ENCODE results near the gene ATP2B1. TPM values are rescaled to one million over a fixed set of nuclear protein-coding genes. Genes with fewer than 3 reads are reported as not detected.

Gene ATP2B1
- total RNA-seq, 1 experiment from 2014 or later = 20.6 TPM

DNA sequence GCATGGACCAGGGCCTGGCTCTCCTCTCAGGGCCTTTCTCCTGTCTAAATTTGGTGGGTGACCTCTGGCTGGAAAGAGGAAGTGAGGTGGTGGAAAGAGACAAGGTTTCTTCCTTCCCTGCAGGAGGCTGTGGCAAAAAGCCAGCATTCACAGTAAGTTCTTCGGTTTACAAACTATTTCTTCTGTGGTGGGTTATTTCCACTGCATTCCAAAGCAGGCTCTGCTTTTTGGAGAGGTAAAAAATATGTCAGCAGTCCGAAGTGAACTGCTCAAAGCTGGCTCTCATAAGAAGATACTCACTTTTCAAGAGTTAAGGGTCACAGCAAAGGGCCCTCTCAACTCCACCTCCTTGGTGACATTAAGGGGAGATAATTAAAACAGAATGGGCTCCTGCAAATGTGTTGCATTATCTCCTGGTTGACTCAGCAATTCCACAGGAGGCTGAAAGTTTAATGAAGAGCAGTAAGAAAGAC lies 133.9 kb downstream of the ATP2B1 start:
- H3K4me3 Mint-ChIP-seq = no peak overlapping the region
- no peak overlapping the region for H2BK12ac ChIP-seq (ENCODE audit: insufficient read length, low read depth, low read length)
- H3K23ac ChIP-seq (ENCODE audit: insufficient read length, low read depth, low read length) = no peak overlapping the region
- no peaks in the 10 kb centered on the region for H3K23me2 ChIP-seq (ENCODE audit: insufficient read length, low read depth, low read length, poor library complexity, severe bottlenecking)
- H3K9ac ChIP-seq (ENCODE audit: extremely low read depth, insufficient read length, low read length) = no peak overlapping the region
- TF ChIP-seq, protein P1, sequence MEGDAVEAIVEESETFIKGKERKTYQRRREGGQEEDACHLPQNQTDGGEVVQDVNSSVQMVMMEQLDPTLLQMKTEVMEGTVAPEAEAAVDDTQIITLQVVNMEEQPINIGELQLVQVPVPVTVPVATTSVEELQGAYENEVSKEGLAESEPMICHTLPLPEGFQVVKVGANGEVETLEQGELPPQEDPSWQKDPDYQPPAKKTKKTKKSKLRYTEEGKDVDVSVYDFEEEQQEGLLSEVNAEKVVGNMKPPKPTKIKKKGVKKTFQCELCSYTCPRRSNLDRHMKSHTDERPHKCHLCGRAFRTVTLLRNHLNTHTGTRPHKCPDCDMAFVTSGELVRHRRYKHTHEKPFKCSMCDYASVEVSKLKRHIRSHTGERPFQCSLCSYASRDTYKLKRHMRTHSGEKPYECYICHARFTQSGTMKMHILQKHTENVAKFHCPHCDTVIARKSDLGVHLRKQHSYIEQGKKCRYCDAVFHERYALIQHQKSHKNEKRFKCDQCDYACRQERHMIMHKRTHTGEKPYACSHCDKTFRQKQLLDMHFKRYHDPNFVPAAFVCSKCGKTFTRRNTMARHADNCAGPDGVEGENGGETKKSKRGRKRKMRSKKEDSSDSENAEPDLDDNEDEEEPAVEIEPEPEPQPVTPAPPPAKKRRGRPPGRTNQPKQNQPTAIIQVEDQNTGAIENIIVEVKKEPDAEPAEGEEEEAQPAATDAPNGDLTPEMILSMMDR (conservative IDR thresholded peaks at IDR 0.05) = no peak
- no peaks in the 10 kb centered on the region for H3K36me3 Mint-ChIP-seq (ENCODE audit: insufficient read depth in 1 of 3, low read depth in 3 of 3)
- no peak overlapping the region for H3K27ac ChIP-seq (ENCODE audit: insufficient read length, low read depth, low read length)
- H3K27ac Mint-ChIP-seq = peak overlapping the region in 1 of 3 experiments; percentile 72; a peak in 2 of 7 replicates
- no peak overlapping the region for H2BK15ac ChIP-seq (ENCODE audit: low read depth, low read length)
- no peak overlapping the region for H2AK5ac ChIP-seq (ENCODE audit: insufficient read length, low read length)
- no peaks in the 10 kb centered on the region for H3K9me3 ChIP-seq (ENCODE audit: control insufficient read depth, low read depth, low read length)
- peaks cover 6 to 8% of the 10 kb centered on the region in 2 experiments; a peak in 3 of 4 replicates for H3K4me1 Mint-ChIP-seq
- no peaks in the 10 kb centered on the region for H3K79me2 ChIP-seq (ENCODE audit: insufficient read depth, low read length)
- H4K20me1 ChIP-seq (ENCODE audit: control insufficient read depth, insufficient read depth, insufficient read length) = no peaks in the 10 kb centered on the region
- H3K4ac ChIP-seq (ENCODE audit: low read depth, low read length) = no peak overlapping the region
- DNase-seq = no peak
- no peaks in the 10 kb centered on the region for H3K27me3 Mint-ChIP-seq (ENCODE audit: low read depth)
- no peak overlapping the region for H3T11ph ChIP-seq (ENCODE audit: low read length)
- H3K4me1 ChIP-seq (ENCODE audit: insufficient read depth, low read length) = no peaks in the 10 kb centered on the region
- no peaks in the 10 kb centered on the region for H3K27me3 ChIP-seq (ENCODE audit: insufficient read depth, low read length)
- H2BK20ac ChIP-seq (ENCODE audit: low read depth, low read length, poor library complexity, severe bottlenecking) = no peak overlapping the region
- H3K9me3 Mint-ChIP-seq = no peaks in the 10 kb centered on the region
- H3K14ac ChIP-seq (ENCODE audit: insufficient read depth, low read length) = no peak overlapping the region
- no peak overlapping the region for H3K4me2 ChIP-seq (ENCODE audit: insufficient read depth, insufficient read length, low read length)
- no CpG with 5 or more reads among the region's 2 CpGs for WGBS (ENCODE audit: extremely low coverage, insufficient read length, low lambda C conversion rate)
- H2BK5ac ChIP-seq (ENCODE audit: insufficient read length, low read length) = no peak overlapping the region
- H4K5ac ChIP-seq (ENCODE audit: insufficient read length, low read depth, low read length) = no peak overlapping the region
- H2BK120ac ChIP-seq (ENCODE audit: low read depth, low read length, poor library complexity, severe bottlenecking) = no peak overlapping the region
- H3K56ac ChIP-seq (ENCODE audit: insufficient read length, low read depth, low read length) = no peak overlapping the region
- no peak overlapping the region for H3K18ac ChIP-seq (ENCODE audit: insufficient read length, low read depth, low read length)
- H4K8ac ChIP-seq (replicated peaks; ENCODE audit: insufficient read length, low read depth, low read length) = no peak overlapping the region
- H3K79me1 ChIP-seq (ENCODE audit: insufficient read depth, low read depth, low read length, poor library complexity, severe bottlenecking) = no peaks in the 10 kb centered on the region
- no peak overlapping the region for H2AFZ ChIP-seq (ENCODE audit: low read length)
- H4K91ac ChIP-seq (ENCODE audit: insufficient read length, low read depth, low read length) = no peak overlapping the region
